C4-2B (cell line): ENCODE data around the gene LCN1.
"Not testable (repeated sequence)": the region's sequence is repeated elsewhere in the genome, so short reads cannot be mapped to it uniquely, and the experiment has no call there.

Experiments
- H3K27ac ChIP-seq: fragments of 450-650 bp; 2 replicates; pipeline ENCODE4 v1.5.1; 2017
- ZFX ChIP-seq: fragments of 450-650 bp; IDR thresholded peaks from 2 replicates; pipeline ENCODE4 v1.6.1; 2017
- TF ChIP-seq, protein P1 (sequence below): fragments of 450-650 bp; conservative IDR thresholded peaks from 2 replicates; pipeline ENCODE4 v1.5.1; 2017; ENCODE audit warnings: mild to moderate bottlenecking

Gene LCN1

DNA sequence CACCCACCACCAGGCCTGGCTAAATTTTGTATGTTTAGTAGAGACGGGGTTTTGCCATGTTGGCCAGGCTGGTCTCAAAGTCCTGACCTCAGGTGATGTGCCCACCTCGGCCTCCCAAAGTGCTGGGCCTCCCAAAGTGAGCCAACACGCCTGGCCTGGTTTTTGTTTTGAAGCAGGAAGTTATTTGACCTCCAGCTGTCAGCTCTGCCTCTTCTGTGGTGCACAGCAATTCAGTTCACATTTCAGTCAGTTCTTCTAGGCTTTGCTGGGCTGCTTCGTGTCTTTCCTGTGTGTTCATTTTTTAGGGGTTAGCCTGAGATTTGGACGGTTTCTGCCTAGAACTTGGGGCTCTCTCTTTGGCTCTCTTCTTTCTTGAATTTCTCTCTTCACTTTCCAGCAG lies 8.9 kb downstream of the LCN1 start:
- TF ChIP-seq, protein P1, sequence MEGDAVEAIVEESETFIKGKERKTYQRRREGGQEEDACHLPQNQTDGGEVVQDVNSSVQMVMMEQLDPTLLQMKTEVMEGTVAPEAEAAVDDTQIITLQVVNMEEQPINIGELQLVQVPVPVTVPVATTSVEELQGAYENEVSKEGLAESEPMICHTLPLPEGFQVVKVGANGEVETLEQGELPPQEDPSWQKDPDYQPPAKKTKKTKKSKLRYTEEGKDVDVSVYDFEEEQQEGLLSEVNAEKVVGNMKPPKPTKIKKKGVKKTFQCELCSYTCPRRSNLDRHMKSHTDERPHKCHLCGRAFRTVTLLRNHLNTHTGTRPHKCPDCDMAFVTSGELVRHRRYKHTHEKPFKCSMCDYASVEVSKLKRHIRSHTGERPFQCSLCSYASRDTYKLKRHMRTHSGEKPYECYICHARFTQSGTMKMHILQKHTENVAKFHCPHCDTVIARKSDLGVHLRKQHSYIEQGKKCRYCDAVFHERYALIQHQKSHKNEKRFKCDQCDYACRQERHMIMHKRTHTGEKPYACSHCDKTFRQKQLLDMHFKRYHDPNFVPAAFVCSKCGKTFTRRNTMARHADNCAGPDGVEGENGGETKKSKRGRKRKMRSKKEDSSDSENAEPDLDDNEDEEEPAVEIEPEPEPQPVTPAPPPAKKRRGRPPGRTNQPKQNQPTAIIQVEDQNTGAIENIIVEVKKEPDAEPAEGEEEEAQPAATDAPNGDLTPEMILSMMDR = no peak
- no peak for TF ChIP-seq ZFX
- H3K27ac ChIP-seq = no peak overlapping the region

DNA sequence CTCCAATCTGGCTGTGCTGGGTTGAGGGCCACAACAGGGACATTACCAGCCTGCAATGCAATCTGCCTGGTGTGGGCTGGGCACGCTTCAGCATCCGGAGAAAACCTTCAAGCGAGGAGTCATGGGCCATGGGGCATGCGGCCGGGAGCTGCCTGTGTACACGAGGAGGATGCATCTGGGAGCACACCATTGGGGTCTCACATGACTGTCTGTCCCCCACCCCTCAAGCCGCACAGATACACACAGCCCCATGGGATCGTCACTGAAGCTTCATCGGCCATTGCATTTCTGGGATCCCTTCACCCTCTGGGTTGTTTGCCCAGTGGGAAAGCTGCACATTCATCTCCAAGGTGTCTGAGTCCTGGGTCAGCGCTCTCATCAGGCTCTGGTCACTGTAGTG lies 9.9 kb downstream of the LCN1 start:
- TF ChIP-seq ZFX = no peak
- TF ChIP-seq, protein P1 = no peak
- no peak overlapping the region for H3K27ac ChIP-seq

DNA sequence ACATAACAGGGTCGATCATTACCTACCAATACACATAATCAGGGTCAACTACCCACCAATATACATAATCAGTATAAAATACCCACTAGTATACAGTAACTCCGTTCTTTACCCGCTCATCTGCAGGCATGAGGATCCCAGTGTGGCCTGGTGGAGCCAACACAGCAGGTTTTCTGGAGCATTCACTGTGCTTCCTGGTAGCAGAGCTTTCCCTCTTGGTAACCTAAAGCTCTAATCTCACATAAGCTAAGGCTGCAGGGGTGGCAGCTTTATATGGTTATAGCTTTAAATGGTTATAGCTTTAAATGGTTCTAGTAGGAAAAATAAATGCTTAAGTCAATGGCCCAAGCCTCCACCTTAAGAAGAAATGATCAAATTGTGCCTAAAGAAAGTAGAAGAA lies 11.9 kb downstream of the LCN1 start:
- H3K27ac ChIP-seq = no peak overlapping the region
- no peak for TF ChIP-seq ZFX
- TF ChIP-seq, protein P1 = no peak

DNA sequence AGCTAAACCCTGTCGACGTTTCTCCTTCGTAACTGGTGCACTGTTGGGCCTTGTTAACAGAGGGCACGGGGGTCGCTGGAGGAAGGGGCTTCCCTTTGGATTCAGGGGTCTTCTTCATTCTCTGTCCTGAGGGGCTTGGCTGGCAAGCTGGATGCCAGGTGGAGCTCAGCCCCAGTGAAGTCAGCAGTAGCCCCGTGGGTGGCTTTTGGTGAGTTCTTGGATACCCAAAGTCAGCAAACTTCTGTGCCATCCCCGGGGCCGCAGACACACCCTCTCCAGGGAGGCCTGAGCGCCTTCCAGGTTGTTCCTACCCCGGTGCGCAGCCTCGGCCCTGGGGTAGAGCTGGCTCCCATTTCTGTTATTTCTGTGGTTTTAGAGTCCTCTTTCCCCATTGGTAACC lies 12.4 kb downstream of the LCN1 start:
- H3K27ac ChIP-seq = no peak overlapping the region
- no peak for TF ChIP-seq ZFX
- TF ChIP-seq, protein P1 = no peak

DNA sequence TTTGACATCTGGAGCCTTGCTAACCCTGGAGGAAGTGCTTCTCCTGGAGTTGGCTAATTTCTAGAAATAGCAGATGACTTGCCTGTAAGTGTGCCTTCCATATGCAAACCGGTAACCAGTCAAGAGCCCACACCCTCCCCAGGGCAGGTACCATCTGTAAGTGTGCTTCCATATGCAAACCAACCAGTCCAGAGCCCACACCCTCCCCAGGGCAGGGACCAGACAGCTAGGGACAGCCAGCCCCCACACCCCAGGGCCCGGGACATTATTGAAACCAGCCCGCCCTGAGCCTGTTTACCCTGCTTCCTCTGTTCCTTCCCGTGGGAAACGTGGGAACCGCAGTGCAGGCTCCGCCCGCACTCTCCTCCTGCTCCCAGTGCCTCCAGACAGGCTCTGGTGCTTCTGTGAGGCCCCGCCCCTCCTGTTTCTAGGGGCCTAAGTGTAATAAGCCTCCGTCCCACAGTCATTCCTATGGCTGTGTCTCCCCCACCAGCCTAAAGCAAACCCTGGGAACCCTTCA lies 13.0 kb downstream of the LCN1 start:
- not testable (repeated sequence) for H3K27ac ChIP-seq

DNA sequence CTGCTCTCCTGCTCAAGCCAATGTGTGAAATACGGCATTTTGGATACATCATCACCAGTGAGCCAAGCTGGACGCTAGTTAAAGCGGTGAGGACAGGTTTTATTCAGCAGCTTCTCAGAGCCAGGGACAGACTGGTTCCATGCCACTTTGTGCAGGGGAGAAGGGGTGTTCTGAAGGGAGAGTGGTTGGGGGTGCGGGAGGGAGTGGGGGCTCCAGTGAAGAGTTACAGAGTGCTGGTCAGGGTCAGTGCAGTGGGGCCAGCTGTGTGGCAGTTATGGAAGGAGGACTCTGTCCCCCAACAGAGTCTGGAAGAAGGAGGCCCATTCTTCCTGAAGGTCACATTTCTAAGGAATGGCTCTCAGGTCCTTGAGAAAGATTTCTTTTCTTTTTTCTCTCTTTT lies 13.6 kb downstream of the LCN1 start:
- not testable (repeated sequence) for H3K27ac ChIP-seq

DNA sequence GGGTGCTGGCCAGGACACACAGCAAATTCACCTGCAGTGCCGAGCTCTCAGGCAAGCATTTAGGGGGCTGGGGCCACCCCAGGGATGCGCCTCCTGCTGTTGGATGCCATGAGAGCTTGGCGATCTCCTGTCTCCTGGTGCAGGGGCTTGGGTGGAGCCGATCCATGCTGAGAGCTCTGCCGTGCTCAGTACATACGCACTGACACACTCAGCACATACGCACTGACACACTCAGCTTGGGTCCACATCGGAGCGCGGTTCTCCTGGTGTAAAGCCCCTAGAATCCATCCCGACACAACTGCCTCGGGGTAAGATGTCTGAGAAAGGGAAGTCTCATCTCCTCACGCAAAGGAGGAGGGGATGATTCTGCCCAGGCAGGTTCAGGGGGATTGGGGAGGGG lies 14.4 kb downstream of the LCN1 start:
- not testable (repeated sequence) for H3K27ac ChIP-seq

DNA sequence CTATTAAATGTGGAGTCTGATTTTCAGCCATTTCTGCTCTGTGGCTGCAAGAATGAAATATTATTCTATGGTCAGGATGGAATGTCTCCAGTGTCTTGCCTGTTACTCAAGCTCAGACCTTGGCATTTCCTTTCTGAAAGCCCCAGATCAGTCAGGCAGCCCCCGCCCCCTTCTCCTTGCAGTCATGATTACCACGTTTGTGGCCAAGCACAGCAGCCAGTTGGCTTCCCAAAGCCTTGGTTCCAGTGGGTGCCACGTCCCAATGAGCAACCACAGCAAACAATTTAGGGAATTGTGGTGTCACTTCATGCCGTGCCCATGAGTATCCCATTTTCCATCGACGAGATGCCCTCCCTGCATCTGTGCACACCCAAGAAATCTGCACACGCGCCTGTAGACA lies 15.0 kb downstream of the LCN1 start:
- H3K27ac ChIP-seq = no peak overlapping the region
- TF ChIP-seq ZFX = no peak
- TF ChIP-seq, protein P1 = no peak

DNA sequence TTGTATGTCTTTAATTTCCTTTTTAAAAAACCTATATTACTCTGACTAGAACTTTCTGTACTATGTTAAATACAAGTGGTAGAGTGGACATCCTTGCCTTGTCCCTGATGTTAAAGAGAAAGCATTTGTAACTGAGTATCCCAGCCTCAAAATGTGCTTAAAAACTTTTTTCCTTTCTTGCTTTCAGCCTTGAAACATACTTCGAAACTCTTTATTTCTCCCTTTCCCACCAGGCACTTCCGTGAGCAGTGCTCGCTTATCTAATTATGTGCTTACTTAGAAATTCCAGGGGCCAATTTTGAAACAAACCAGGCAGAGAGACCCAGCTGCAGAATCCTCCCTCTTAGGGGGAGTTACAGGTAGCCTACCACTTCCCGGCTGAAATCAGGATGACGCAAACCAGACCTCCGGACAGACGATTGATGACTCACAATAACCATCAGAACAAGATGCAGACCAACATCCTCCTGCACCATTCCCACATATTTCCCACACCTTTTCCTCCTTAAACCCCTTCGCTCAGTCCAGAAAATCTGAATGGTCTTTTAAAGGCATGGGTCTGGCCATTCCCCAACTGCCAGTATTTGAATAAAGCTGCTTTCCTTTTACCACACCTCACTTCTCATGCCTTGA lies 22.1 kb downstream of the LCN1 start:
- H3K27ac ChIP-seq = not testable (repeated sequence)

DNA sequence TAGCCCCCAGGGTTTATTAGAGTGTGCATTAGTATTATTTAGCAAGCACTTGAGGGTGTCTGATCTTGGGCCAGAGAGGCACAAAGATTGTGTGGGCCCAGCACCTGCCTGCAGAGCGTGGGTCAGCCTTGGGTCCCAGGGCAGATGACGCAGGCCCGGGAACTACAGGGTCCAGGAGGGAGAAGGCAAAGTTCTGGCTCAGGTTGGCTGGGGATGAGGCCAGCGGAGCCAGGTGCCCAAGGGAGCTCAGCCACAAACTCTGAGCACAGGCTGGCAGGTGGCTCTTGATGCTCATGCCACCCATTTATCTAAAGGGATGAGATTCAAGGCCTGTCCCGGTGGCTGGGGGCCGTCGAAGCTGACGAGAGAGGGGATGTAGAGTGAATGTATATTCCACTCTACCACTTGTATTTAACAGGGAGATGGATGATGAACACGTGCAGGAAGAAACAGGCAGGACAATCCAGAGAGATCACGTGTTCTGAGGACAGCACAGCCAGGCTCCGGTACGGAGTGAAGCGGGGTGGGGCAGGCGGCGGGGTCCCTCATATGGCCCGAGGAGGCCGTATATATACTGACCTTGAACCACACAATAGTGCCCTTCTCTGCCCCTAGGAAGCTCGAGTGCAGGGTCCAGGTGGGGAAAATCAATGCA lies 23.9 kb downstream of the LCN1 start:
- no peak overlapping the region for H3K27ac ChIP-seq
- no peak for TF ChIP-seq ZFX
- TF ChIP-seq, protein P1 = no peak

DNA sequence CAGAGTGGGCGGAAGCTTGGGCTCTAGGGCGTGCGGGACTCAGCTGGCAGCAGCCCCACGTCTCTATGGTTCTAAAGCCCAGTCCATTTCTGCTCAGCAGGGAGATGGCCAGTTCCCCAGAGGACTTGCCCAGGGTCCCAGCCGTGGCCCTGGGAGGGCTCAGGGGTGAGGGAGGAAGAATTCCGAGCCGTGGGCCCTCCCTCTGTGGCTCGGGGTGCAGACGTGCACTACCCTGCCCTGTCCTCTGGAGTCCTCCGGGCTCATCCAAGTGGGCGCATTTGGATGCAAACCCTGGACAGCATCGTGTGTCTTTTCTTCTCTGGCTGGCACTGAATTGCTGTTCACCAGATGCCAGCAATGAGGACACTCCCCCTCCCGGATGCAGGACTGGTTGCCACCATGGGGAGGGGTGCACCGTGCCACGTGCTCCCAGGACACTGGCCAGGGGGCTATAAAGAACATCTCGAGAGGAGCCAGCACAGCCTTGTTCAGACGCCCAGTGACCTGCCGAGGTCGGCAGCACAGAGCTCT lies 24.5 kb downstream of the LCN1 start, which contains the start of gene OBP2A:
Gene OBP2A, plus strand, starts transcription at position 481 of the 531 bp plus-strand sequence. CDS start 55 bp downstream, outside the sequence.
- H3K27ac ChIP-seq = not testable (repeated sequence)

DNA sequence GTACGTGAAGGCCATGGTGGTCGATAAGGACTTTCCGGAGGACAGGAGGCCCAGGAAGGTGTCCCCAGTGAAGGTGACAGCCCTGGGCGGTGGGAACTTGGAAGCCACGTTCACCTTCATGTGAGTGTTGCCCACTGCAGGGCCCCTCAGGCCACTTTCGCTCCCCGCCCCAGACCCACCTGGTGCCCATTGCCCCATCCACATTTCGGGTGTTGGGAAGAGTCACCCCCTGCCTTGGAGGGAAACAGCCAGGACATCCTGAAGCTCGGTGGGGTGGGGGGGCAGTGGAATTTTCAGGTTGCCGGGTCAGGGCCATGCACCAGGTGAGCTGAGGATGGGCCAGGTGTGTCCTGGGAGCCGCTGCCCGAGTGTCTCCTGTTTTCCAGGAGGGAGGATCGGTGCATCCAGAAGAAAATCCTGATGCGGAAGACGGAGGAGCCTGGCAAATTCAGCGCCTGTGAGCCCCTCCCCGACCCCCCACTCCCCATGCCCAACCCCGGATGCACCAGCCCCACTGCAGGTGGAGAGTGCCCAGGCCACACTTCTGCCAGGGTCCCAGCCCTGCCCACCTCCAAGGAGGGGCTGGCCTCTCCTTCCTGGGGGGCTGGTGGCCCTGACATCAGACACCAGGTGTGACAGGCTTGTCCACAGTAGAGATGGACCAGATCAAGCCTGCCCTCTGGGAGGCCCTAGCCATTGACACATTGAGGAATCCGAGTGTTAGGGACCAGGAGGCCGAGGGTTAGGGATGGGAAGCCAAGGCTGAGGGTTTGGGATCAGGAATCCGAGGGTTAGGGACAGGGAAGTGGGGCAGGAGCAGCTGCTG lies 25.8 kb downstream of the LCN1 start:
- H3K27ac ChIP-seq = not testable (repeated sequence)
